ENCODE data around the gene HAUS8.

The HAUS8 gene

DNA sequence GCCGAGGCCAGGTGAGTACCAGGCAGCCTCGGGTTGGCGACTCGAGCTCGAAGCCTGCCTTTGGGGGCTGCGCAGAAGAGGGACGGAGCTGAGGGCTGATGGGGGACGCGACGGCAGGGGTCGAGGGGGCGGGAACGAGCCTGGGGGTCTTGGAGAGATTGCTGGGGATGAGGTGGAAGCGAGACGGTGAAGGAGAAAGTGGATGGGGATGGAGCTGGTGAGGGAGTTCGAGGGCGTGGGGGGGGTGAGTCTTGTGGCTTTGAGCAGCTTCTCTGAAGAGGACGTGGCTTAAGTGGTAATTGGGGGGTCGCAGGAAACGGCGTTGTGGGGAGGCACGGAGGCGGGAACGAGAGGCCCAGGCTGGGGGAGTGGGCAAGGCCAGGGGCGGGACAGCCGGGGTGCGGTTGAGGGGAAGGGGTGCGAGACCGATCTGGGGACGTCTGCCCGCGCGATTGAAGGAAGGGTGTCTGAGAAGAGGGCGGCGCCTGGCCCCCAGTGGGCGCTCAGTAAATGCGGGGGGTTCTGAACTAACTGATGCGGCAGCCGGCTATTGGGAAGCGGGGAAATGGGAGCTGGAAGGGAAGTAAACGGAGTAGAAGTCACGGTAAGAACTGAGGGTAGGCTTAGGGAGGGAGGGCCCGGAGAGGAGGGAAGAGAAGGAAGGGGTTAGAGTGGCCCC, 751 bp upstream of the HAUS8 start:
- DNase-seq = peak; percentile 30 to 58 (median 42)

DNA sequence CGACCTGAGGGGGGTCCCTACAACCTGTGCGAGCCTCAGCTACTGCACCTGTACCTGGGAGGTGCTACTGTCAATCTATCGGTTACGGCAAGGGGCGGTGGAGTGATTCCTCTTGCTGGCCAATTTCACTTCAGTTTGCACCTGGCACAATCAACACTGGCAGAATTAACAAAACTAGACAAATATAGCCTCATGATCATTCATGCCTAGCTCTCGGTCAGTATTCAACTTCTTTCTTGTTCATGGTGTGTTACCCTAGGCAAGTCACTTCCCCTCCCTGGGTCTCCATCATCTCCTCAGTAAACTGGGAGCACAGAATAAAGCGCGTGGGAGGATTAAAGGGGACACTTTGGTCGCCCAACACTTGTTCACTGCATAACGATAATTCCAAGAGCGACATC, 618 bp downstream of the HAUS8 start:
- DNase-seq = no peak

DNA sequence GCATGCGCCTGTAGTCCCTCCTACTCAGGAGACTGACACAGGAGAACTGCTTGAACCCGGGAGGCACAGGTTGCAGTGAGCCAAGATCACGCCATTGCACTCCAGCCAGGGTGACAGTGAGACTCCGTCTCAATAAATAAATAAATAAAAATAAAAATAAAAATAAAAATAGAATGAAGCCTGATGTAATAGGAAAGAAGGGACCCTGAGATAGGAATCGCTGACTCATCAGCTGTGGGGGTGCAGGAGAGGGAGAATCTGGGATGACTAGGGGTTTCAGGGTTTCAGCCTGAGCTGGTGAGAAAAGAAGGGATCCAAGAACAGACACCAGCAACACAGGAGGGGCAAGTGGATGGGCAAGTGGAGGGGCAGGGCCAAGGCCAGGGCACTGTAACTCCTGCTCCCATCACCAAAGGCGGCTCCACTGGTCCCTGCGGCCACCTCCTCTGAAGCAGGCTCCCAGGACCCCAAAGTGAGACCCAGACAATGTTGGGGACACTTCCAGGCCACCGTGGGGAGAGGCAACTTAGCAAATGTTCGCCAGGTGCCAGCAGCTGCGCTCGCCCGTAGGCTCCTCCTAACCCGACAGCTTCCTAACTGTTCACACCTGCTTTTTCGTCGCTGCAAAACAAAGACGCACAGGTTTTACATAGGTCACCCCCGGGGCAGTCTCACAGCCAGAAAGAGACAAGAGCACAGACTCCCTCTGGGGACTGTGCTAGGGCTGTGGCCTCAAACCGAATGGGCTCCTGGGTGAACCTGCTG, 1.2 kb downstream of the HAUS8 start:
- DNase-seq = peak in 1 of 5 donors; percentile 12

DNA sequence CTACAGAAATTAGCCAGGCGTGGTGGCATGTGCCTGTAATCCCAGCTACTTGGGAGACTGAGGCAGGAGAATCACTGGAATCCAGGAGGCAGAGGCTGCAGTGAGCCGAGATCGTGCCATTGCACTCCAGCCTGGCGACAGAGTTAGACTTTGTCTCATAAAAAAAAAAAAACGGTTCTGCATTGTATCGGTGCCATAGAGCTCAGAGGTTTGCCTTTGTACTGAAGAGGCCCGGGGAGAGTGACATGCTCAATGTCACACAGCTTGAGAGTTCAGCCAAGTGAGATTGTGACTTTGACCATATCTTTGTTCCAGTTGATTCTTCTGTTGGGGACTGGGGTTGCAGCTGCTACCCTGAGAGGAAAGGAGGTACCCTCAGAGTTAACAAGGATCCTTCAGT, 4.3 kb downstream of the HAUS8 start:
- no peak for DNase-seq

DNA sequence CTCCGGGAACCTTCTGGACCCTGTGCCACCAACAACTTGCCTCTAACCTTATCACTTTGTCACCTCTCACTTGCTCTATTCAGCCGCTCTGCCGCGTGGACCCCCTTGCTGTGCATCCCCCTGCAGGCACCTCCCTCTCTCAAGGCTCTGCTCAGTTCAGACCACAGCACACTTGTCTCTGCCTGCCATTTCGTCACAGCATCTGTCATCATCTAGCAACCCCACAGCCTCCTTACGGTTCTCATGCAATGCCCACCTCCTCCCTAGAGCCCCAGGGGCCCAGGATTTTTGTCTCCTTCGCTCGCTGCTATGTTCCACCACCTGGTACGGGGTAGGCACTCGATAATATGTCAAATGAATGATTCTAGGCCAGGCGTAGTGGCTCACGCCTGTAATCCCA, 4.8 kb downstream of the HAUS8 start:
- no peak for DNase-seq

DNA sequence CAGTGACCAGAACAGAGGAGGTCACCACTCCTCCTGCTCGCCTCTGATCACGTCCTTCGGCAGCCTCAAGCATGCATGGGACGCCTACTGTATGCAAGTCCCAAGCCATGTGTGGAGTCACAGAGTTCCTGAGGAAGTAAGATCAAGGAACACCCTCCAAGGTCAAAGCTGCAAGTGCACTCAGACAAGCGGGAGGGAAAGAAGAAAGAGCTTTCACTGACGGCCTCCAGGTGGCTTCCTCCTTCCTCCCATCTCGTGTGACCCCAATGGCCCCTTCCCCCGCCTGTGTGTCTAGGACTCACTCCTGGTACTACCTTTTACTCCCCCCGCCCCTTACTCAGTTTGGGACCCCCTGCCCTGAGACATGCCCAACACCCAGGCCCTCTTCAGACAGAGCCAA, 6.1 kb downstream of the HAUS8 start:
- DNase-seq = no peak

DNA sequence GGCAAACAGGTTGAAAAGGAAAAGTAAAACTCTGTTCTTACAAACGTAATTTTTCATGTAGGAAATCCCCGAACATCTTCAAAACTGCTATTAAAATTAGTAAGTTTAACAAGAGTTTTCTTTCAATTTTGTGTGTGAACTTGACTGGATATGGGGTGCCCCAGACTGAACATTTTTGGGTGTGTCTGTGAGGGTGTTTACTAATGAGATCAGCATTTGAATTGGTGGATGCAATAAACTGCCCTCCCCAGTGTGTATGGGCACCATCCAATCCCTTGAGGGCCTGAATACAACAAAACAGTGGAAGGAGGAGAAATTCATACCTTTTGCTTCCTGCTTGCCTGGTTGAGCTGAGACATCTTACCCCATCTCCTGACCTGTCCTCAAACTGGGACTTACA, 11.8 kb downstream of the HAUS8 start:
- no peak for DNase-seq

DNA sequence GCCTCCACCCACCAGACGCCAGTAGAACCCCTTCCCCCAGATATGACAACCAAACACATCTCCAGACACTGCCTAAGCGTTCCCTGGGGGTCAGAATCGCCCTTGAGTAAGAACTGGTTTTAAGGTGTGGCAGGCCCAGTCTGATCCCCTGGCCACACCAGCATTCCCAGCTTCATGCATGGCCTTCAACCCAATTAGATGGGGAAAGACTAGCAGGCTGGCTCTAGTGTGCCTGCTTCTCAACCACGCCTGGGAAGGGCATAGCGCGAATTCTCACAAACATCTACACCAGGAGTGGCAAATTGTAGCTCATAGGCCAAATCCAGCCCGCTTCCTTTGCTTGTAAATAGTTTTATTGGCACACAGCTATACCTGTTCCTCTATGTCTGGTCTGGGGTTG, 13.6 kb downstream of the HAUS8 start:
- DNase-seq = no peak

DNA sequence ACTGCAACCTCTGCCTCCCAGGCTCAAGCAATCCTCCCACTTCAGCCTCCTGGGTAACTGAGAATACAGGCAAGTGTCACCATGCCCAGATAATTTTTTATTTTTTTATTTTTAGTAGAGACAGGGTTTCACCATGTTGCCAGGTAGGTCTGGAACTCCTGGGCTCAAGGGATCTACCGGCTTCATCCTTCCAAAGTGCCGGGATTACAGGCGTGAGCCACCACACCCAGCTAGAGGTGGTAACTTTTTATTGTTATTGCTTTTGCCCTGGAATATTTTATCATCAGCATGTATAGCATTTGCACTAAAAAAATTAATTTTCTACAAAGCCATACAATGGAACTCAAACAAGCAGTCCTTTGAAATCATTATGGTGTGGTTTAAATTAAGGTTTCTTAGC, 14.0 kb downstream of the HAUS8 start:
- no peak for DNase-seq

DNA sequence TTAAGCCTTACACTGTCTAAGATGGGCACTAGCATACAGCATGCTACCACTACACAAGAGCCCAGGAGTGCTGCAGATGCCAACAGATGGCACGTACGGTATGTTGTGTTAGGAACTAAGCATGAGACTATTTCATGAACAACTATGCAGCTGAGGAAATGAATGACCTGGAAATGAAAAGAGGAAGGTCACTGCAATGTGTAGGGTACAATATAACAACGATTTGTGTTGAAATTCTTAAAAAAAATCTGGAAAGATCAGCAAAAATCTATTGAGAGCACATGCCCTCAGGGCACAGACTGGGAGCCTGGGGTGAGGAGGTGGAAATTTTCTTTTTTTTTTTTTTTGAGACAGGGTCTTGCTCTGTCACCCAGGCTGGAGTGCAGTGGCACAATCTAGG, 14.4 kb downstream of the HAUS8 start:
- DNase-seq = no peak

DNA sequence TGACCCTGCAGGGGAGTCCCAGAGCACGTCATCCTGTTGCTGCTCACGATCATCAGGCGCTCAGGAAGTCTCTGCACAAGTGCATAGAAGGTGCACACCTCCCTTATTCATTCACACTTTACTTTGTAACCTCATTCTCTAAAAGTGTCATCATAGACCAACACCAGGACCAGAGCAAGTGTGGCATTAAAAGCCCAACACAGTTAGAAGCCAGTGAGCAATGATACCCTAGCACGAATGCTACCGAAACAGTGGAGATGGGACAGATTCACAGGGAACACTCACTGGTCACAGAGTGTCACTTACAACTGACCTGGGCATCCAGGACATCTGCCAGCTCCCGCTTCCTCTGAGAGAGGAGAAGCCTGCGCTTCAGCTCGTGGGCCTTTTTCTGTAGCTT, 17.0 kb downstream of the HAUS8 start:
- no peak for DNase-seq

DNA sequence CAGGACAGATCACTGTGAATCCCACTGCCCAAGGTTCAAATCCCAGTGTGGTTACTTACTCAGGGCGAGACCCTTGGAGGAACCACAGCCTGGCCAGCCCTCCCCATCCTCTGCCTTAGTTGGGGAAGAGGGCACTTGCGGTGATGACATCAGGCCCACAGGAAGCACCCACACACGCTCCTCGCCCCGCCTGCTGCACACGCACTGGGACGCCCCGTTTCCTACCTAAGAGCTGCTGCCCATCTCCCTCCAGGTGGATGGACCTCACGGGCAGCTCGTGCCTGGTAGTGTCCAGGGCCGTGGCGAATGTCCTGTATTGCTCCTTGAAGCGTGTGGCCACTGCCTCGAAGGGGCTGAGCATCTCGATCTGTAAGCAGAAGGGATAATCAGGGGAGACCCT, 19.6 kb downstream of the HAUS8 start:
- no peak for DNase-seq

DNA sequence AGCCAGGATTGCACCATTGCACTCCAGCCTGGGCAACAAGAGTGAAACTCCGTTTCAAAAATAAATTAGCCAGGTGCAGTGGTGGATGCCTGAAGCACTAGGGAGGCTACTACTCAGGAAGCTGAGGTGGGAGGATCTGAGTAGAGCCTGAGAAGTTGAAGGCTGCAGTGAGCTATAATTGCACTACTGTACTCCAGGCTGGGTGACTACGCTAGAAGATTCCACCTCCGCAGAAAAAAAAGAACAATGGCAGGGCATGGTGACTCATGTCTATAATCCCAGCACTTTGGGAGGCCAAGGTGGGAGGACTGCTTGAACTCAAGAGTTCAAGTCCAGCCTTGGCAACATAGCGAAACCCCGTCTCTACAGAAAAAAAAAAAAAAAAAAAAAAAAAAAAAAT, 20.5 kb downstream of the HAUS8 start:
- no peak for DNase-seq

DNA sequence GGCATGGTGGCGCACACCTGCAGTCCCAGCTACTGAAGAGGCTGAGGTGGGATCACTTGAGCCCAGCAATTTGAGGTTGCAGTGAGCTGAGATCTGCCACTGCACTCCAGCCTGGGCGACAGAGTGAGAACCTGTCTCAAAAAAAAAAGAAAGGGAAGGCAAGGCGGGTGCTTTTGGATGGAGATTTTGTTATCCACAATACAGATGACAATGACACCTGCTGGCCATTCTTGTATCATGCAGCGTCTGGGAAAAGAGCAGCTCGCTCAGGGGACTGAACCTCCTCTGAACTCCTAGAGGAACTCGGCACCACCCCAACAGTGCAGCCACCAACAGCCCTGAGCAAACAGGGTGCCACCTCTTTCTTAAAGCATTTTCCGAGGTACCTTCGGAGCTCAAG, 22.8 kb downstream of the HAUS8 start:
- peak in 2 of 5 donors; percentile 15 to 24 for DNase-seq

DNA sequence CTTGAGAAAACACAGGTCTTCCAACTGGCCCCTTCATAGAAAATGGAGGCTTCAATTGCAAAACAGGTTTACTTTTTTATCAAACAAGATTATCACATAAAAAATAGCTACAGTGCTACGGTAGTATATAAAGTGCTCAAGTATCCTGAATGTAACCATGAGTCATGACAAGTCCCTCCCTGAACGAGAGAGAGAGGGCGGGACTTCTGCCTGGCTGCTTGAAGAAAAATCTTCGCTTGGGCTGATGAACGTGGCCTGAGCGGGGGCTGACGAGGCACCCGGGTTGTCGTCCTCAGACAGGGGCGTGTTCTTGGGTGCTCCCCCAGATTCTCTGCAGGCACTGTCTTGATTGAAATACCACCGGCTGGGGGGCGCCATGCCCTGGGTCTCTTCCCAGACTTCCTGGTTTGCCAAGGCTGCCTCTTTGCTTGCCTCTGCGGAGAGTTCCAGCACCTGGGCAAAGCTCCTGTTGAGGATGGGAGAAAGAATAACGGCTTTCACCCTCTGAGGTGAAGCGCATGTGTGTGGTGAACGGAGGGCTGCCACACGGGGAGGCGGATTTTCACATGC, 25.5 kb downstream of the HAUS8 start:
- DNase-seq = no peak

DNA sequence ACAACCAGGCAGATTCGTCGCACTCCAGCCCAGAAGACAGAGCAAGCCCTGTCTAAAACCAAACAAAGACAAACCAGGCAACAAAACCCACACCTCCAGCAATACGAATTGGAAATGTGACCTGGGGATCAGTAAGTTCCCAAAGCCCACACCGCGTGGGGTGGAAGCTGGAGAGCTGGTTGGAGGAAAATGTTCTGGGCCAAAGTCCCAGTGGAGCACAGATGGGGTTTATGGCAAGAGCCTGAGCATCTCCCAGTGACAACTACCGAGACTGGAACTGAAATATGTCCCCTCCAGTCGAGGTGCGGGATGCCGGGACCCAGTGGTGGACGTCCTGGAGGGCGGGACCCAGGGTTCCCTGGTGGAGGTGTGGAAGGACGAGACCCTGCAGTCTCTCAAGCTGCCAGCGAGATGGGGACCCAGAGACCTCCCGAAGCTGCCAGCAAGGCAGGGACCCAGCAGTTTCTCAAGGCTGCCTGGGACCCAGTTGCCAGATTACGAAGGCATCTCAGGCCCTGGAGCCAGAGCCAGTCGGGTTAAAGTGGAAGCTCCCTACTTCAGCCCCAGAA, 26.3 kb downstream of the HAUS8 start:
- DNase-seq = no peak

DNA sequence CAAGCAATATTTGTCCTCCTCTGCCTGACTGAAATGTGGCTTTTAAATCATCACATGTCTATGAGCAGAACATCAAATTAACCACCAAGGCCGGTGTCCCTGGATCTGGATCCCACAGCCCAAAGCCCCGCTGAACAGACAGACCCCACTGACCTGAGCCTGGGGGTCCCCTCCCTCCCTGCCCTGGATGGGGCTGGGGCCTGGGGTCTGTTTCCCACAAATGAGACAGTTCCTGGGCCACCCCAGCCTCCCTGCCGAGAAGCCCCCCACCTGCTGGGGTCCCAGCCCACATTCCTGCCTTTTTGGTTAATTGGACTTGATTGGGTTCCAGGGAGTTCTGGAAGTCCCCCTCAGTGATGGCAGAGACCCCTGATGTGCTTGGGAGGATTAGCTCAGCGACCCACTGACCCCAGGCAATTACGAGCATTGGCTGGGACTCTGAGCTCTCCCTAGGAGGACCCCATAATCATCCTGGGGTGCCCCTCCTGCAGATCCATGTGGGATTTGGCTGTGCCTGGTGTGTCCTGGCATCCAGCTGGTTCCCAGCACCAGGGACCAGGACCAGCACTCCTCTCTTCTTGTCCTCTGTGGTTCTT, 29.2 kb downstream of the HAUS8 start:
- no peak for DNase-seq

DNA sequence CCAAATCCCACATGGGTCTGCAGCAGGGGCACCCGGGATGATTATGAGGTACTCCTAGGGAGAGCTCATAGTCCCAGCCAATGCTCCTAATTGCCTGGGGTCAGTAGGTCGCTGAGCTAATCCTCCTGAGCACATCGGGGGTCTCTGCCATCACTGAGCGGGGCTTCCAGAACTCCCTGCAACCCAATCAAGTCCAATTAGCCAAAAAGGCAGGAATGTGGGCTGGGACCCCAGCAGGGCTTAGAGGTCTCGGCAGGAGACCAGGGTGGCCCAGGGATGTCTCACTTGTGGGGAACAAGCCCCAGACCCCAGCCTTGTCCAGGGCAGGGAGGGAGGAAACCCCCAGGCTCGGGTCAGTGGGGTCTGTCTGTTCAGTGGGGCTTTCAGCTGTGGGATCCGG, 31.5 kb downstream of the HAUS8 start:
- no peak for DNase-seq

DNA sequence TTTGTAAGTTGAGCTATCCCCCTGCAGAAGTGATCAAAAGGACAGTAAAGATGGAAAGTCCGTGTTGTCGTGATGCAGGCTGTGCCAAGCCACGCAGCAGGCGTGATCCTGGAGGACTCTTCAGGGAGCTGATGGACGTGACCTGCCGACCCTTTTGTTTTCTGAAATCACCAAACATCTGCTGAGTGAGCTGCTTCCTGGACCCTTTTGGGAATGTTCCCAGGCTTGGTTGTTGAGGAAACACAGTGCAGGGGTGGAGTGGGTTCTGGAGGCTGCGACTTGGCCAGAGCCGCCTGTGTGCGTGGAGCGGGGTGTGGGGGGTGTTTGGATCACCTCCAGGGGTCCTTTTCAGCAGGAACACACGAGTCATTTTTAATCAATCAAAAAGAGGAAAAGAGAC, 33.3 kb downstream of the HAUS8 start:
- no peak for DNase-seq

DNA sequence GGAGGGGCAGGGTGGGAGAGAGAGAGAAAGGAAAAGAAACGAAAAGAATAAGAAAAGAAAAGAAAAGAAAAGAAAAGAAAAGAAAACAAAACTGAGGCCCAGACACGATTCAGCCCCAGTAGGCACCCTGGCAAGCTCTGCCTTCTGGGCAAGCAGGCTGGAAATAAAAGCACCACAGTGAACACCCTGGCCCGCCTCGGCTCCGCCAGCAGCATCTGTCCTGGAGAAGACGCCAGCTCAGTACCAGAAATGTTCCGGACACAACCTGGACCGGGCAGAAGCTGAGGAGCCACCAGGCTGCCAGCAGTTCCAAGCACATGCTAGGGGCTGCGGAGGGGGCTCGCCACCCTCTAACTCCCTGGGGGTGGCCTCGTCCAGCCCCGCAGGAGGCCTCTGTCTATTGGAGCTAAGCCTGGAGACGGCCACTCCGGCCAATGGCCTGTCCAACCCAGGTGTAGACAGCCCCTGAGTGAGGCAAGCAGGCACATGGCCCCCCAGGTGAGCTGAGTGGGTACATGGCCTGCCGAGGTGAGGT, 37.2 kb downstream of the HAUS8 start:
- no peak for DNase-seq

DNA sequence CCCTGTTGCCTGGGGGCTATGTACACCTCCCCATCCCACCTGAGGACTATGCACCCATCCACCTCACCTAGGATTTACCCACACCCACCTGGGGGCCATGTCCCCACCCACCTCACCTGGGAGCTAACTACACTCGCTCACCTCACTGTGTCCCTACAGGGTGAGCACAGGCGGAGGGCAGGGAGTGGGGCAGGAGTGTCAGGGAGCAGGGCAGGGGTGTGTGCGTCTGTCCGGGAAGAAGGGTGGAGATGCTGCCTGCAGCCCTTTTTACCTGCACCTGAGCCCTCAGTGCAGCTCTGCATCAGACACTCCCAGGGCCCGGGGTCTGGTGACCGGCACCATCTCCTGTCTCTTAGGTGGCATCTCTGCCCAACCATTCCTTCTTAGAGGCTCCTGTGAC, 38.1 kb downstream of the HAUS8 start:
- DNase-seq = no peak

DNA sequence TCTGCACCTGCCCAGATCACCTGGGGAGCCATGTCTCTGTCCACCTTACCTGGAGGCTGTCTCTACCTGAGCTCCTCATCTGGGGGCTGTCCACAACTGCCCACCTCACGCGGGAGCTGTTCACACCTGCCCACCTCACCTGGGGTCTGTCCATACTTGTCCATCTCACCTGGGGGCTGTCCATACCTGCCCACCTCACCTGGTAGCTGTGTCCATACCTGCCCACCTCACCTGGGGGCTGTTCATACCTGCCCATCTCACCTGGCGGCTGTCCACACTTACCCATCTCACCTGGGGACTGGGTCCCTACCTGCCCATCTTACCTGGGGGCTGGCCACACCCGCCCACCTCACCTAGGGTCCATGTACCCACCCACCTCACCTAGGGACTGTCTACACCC, 38.6 kb downstream of the HAUS8 start:
- no peak for DNase-seq

DNA sequence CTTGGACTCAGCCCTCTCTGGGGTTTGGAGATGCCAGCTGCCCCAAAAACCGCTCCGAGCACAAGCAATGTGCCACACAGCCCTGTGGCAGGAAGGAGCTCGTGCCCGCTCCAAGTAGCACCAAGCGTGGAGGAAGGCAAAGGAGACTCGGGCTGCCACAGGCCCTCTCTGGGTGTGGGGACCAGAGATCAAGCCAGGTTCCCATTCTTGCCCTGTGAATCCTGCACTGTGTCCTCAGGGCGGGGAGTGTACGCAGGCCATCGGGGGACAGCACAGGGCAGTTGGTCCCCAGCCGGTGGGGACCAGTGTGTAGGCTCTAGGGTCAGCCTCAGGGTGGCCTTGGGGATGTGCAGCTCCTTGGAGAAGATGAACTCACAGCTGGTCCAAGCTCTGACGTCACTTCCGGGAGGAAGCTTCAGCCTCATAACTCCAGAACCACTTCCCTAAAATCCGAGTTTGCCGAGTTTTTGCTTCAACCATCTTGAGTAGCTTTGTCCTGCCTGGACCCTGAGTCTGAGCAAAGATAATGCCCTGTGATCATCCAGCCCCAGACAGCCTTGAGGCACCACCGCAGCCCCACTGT, 39.3 kb downstream of the HAUS8 start:
- DNase-seq = no peak

Data from T-helper 1 cell (primary cell).